Fibroblast of lung (primary cell): ENCODE measurements around the gene TMBIM6. TPM values are rescaled to one million over a fixed set of nuclear protein-coding genes. Genes with fewer than 3 reads are reported as not detected.

Source experiments
- DNase-seq, 2 donors: peaks; one replicate each; pipeline versions ENCODE4 v3.0.0 to v3.0.0-alpha.2; 2010; ENCODE audit warnings: low read depth in 2 of 2
- H2AFZ ChIP-seq: 2 replicates; pipeline ENCODE4 v1.5.1; 2012; ENCODE audit warnings: low read length, control low read depth, inconsistent platforms
- H3K27ac ChIP-seq: 2 replicates; pipeline ENCODE4 v1.5.1; 2011; ENCODE audit warnings: low read length, control low read depth; ENCODE audit not compliant: insufficient read depth
- H3K27me3 ChIP-seq: 2 replicates; pipeline ENCODE4 v1.5.1; 2011; ENCODE audit warnings: mild to moderate bottlenecking, low read length; ENCODE audit not compliant: control insufficient read depth, insufficient read depth
- H3K36me3 ChIP-seq: 2 replicates; pipeline ENCODE4 v1.5.1; 2011; ENCODE audit warnings: low read length; ENCODE audit not compliant: control insufficient read depth, insufficient read depth
- H3K4me1 ChIP-seq: 2 replicates; pipeline ENCODE4 v1.5.1; 2011; ENCODE audit warnings: low read length; ENCODE audit not compliant: control insufficient read depth, insufficient read depth; ENCODE audit errors: extremely low read depth
- H3K4me2 ChIP-seq: 2 replicates; pipeline ENCODE4 v1.5.1; 2011; ENCODE audit warnings: low read length, control low read depth; ENCODE audit not compliant: insufficient read depth; ENCODE audit errors: extremely low read depth
- H3K4me3 ChIP-seq, 4 experiments: fragments of 200-600 bp in 1 of 4; sonication (generic) in 1 of 4; replicated peaks in 1 of 4; 2 replicates each; pipeline ENCODE4 v1.5.1; 2011 to 2016; ENCODE audit warnings: low read length in 4 of 4, low read depth in 3 of 4, mild to moderate bottlenecking in 3 of 4, control low read depth in 2 of 4, inconsistent platforms in 1 of 4, mixed read lengths in 1 of 4; ENCODE audit not compliant: insufficient read depth in 1 of 4; ENCODE audit errors: control extremely low read depth in 1 of 4
- H3K79me2 ChIP-seq: 2 replicates; pipeline ENCODE4 v1.5.1; 2012; ENCODE audit warnings: mild to moderate bottlenecking, low read length, inconsistent platforms; ENCODE audit not compliant: control insufficient read depth, insufficient read depth
- H3K9ac ChIP-seq: 2 replicates; pipeline ENCODE4 v1.5.1; 2011; ENCODE audit warnings: mild to moderate bottlenecking, low read length, control low read depth; ENCODE audit not compliant: insufficient read depth
- H3K9me3 ChIP-seq: 2 replicates; pipeline ENCODE4 v1.5.1; 2012; ENCODE audit warnings: low read depth, low read length; ENCODE audit not compliant: control insufficient read depth, insufficient read depth
- H4K20me1 ChIP-seq: 2 replicates; pipeline ENCODE4 v1.5.1; 2011; ENCODE audit warnings: low read length; ENCODE audit not compliant: control insufficient read depth, insufficient read depth; ENCODE audit errors: extremely low read depth
- EZH2 ChIP-seq: IDR thresholded peaks from 2 replicates; pipeline ENCODE4 v1.5.1; 2012; ENCODE audit warnings: low read length, control low read depth, mild to moderate bottlenecking; ENCODE audit errors: missing control alignments
- polyA plus RNA-seq, 2 donors: library from polyadenylated mRNA; depleted of rRNA in 1 of 2; stranded (reverse) in 1 of 2; unstranded in 1 of 2; fragments of >200 nt; gene quantifications; 2 replicates each; pipeline ENCODE4 v1.2.1, GENCODE V29; 2011 to 2012; ENCODE audit warnings: missing spikeins in 1 of 2
- total RNA-seq: library from RNA; depleted of rRNA; stranded (reverse); fragments of >200 nt; gene quantifications from 2 replicates; pipeline ENCODE4 v1.2.1, GENCODE V29; 2014
- TF ChIP-seq, protein P1 (sequence below), 2 donors: IDR thresholded peaks in 1 of 2; conservative IDR thresholded peaks in 1 of 2; 1 replicate in 1 of 2; 2 replicates in 1 of 2; pipeline ENCODE4 v1.5.1; 2011 to 2012; ENCODE audit warnings: low read length in 2 of 2, control low read depth in 1 of 2, inconsistent platforms in 1 of 2, low read depth in 1 of 2, mild to moderate bottlenecking in 1 of 2

Gene TMBIM6
- total and polyA plus RNA-seq, 2 donors (not counting 1 experiment from before 2014, with no cell fraction given) = 432 to 879 TPM

DNA sequence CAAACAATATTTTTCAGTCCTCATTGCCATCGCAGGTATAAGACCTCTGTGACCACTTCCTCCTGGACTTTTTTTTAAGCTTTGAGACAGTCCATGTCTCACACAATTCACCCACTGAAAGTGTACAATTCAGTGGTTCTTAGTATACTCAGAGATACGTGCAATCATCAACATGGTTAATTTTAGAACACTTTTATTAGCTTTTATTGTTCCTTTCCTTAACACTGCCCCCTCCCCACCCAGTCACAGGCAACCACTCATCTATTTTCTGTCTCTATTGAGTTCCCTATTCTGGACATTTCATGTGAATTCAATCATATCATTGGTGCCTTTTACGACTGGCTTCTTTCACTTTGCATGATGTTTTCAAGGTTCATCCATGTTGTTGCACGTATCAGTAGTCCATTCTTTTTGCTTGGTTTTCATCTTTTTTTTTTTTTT lies 70.6 kb downstream of the TMBIM6 start:
- H3K4me1 ChIP-seq = peaks cover 10% of the 10 kb centered on the region
- peaks cover 13% of the 10 kb centered on the region for H3K79me2 ChIP-seq
- no peaks in the 10 kb centered on the region for H3K27me3 ChIP-seq
- H3K4me2 ChIP-seq = no peak overlapping the region
- H3K9ac ChIP-seq = no peak overlapping the region
- H3K9me3 ChIP-seq = no peaks in the 10 kb centered on the region
- peaks cover 3% of the 10 kb centered on the region for H3K36me3 ChIP-seq
- no peak for TF ChIP-seq EZH2
- TF ChIP-seq, protein P1, sequence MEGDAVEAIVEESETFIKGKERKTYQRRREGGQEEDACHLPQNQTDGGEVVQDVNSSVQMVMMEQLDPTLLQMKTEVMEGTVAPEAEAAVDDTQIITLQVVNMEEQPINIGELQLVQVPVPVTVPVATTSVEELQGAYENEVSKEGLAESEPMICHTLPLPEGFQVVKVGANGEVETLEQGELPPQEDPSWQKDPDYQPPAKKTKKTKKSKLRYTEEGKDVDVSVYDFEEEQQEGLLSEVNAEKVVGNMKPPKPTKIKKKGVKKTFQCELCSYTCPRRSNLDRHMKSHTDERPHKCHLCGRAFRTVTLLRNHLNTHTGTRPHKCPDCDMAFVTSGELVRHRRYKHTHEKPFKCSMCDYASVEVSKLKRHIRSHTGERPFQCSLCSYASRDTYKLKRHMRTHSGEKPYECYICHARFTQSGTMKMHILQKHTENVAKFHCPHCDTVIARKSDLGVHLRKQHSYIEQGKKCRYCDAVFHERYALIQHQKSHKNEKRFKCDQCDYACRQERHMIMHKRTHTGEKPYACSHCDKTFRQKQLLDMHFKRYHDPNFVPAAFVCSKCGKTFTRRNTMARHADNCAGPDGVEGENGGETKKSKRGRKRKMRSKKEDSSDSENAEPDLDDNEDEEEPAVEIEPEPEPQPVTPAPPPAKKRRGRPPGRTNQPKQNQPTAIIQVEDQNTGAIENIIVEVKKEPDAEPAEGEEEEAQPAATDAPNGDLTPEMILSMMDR (conservative IDR thresholded peaks at IDR 0.05 in 1 of 2, IDR thresholded peaks at IDR 0.05 in 1 of 2; ENCODE audit: low read depth in 1 of 2, low read length in 2 of 2) = no peak
- no peak overlapping the region for H3K27ac ChIP-seq
- H2AFZ ChIP-seq = no peak overlapping the region
- DNase-seq = no peak
- H3K4me3 ChIP-seq = no peak overlapping the region
- H4K20me1 ChIP-seq = no peaks in the 10 kb centered on the region

DNA sequence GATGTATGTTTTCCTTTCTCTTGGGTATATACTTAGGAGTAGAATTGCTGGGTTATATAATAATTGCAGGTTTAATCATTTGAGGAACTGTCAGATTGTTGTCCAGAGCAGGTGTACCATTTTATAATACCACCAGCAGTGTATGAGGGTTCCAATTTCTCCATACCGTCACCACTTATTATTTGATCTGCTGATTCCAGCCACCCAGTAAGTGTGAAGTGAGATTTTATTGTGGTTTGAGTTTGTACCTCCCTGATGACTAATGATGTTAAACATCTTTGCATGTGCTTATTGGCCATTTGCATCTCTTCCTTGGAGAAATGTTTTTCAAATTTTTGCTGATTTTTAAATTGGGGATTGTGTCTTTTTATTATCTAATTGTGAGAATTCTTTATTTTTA lies 71.8 kb downstream of the TMBIM6 start:
- H3K27ac ChIP-seq = no peak overlapping the region
- no peak for TF ChIP-seq EZH2
- TF ChIP-seq, protein P1 (conservative IDR thresholded peaks at IDR 0.05 in 1 of 2, IDR thresholded peaks at IDR 0.05 in 1 of 2; ENCODE audit: low read depth in 1 of 2, low read length in 2 of 2) = no peak

More for the DNA sequence above, 71.8 kb downstream of the TMBIM6 start:
- no peak overlapping the region for H3K4me3 ChIP-seq
- peaks cover 1% of the 10 kb centered on the region for H3K36me3 ChIP-seq
- H3K27me3 ChIP-seq = no peaks in the 10 kb centered on the region
- H4K20me1 ChIP-seq = no peaks in the 10 kb centered on the region
- H3K79me2 ChIP-seq = peaks cover 10% of the 10 kb centered on the region
- no peak overlapping the region for H3K9ac ChIP-seq
- no peaks in the 10 kb centered on the region for H3K9me3 ChIP-seq
- H3K4me1 ChIP-seq = peaks cover 10% of the 10 kb centered on the region
- no peak overlapping the region for H3K4me2 ChIP-seq
- no peak overlapping the region for H2AFZ ChIP-seq
- peak in 1 of 2 donors; percentile 56 for DNase-seq

Other genes starting within 250 kb of the TMBIM6 start
- gene KCNH3, start 202.5 kb upstream of the TMBIM6 start, total RNA-seq = 0.17 and 0.26 TPM in 2 replicates
- 0.05 and 0.09 TPM in 2 replicates for gene KCNH3, start 202.5 kb upstream of the TMBIM6 start, polyA plus RNA-seq
- 37.5 and 52.2 TPM in 2 replicates for gene MCRS1, start 173.4 kb upstream of the TMBIM6 start, total RNA-seq
- 51.1 and 55.4 TPM in 2 replicates for gene MCRS1, start 173.4 kb upstream of the TMBIM6 start, polyA plus RNA-seq
- gene FAM186B, start 135.9 kb upstream of the TMBIM6 start, total RNA-seq = 0.33 and 0.51 TPM in 2 replicates
- 0.10 and 0.11 TPM in 2 replicates for gene FAM186B, start 135.9 kb upstream of the TMBIM6 start, polyA plus RNA-seq
- gene PRPF40B, start 118.0 kb upstream of the TMBIM6 start, total RNA-seq = 9.2 and 11.7 TPM in 2 replicates
- 6.4 TPM in 2 replicates for gene PRPF40B, start 118.0 kb upstream of the TMBIM6 start, polyA plus RNA-seq
- 17.2 and 22.5 TPM in 2 replicates for gene FMNL3, start 34.2 kb upstream of the TMBIM6 start, total RNA-seq
- gene FMNL3, start 34.2 kb upstream of the TMBIM6 start, polyA plus RNA-seq = 13.6 and 15.0 TPM in 2 replicates
- gene NCKAP5L, start 86.9 kb downstream of the TMBIM6 start, total RNA-seq = 11.6 and 14.2 TPM in 2 replicates
- gene NCKAP5L, start 86.9 kb downstream of the TMBIM6 start, polyA plus RNA-seq = 3.9 TPM in 2 replicates
- 4.5 and 7.2 TPM in 2 replicates for gene BCDIN3D, start 101.5 kb downstream of the TMBIM6 start, total RNA-seq
- 2.5 and 3.2 TPM in 2 replicates for gene BCDIN3D, start 101.5 kb downstream of the TMBIM6 start, polyA plus RNA-seq
- gene FAIM2, start 162.3 kb downstream of the TMBIM6 start, total RNA-seq = 0.50 and 3.6 TPM in 2 replicates
- gene FAIM2, start 162.3 kb downstream of the TMBIM6 start, polyA plus RNA-seq = 1.00 and 7.3 TPM in 2 replicates
- gene AQP2, start 209.2 kb downstream of the TMBIM6 start, total RNA-seq = not detected in 2 replicates
- gene AQP2, start 209.2 kb downstream of the TMBIM6 start, polyA plus RNA-seq = not detected in 2 replicates
- gene AQP5, start 220.3 kb downstream of the TMBIM6 start, total RNA-seq = under 0.01 TPM in 1 of 2 replicates, not detected in the other
- not detected in 2 replicates for gene AQP5, start 220.3 kb downstream of the TMBIM6 start, polyA plus RNA-seq
- under 0.01 and 0.17 TPM in 2 replicates for gene AQP6, start 231.4 kb downstream of the TMBIM6 start, total RNA-seq
- gene AQP6, start 231.4 kb downstream of the TMBIM6 start, polyA plus RNA-seq = 0.06 TPM in 1 of 2 replicates, not detected in the other